ENCODE measurements around the gene SLC35E1.

SLC35E1 gene

GRCh38 chr19:16572332-16573211 lies at the start of gene SLC35E1:
TSS of gene SLC35E1 (minus strand) at chr19:16572415. CDS start at chr19:16572364, 51 bp downstream.
- DNase-seq (ENCODE audit: low read depth) = peak; percentile 92
- H3K4me3 ChIP-seq (ENCODE audit: low read depth, low read length) = peak within 1 kb of the TSS; percentile 82
- no peak for TF ChIP-seq CTCF (IDR thresholded peaks at IDR 0.05; ENCODE audit: control insufficient read depth, extremely low read depth, insufficient read depth)

- no peak for DNase-seq (ENCODE audit: low read depth)
- H3K4me3 ChIP-seq (ENCODE audit: low read depth, low read length) = no peak overlapping the region
- no peak for TF ChIP-seq CTCF (IDR thresholded peaks at IDR 0.05; ENCODE audit: control insufficient read depth, extremely low read depth, insufficient read depth)
These were observed 49.1 kb upstream of the SLC35E1 start for GRCh38 chr19:16621165-16621800.

- no peak overlapping the region for H3K4me3 ChIP-seq (ENCODE audit: low read depth, low read length)
- no peak for TF ChIP-seq CTCF (IDR thresholded peaks at IDR 0.05; ENCODE audit: control insufficient read depth, extremely low read depth, insufficient read depth)
- no peak for DNase-seq (ENCODE audit: low read depth)
These were observed 48.4 kb upstream of the SLC35E1 start for GRCh38 chr19:16620584-16620983.

GRCh38 chr19:16620018-16620417 lies 47.8 kb upstream of the SLC35E1 start:
- DNase-seq (ENCODE audit: low read depth) = no peak

GRCh38 chr19:16619457-16619856 lies 47.2 kb upstream of the SLC35E1 start:
- TF ChIP-seq CTCF (IDR thresholded peaks at IDR 0.05; ENCODE audit: control insufficient read depth, extremely low read depth, insufficient read depth) = no peak
- no peak overlapping the region for H3K4me3 ChIP-seq (ENCODE audit: low read depth, low read length)
- DNase-seq (ENCODE audit: low read depth) = no peak

More at GRCh38 chr19:16620018-16620417, 47.8 kb upstream of the SLC35E1 start:
- H3K4me3 ChIP-seq (ENCODE audit: low read depth, low read length) = no peak overlapping the region
- no peak for TF ChIP-seq CTCF (IDR thresholded peaks at IDR 0.05; ENCODE audit: control insufficient read depth, extremely low read depth, insufficient read depth)

GRCh38 chr19:16618248-16618647 lies 46.0 kb upstream of the SLC35E1 start:
- TF ChIP-seq CTCF (IDR thresholded peaks at IDR 0.05; ENCODE audit: control insufficient read depth, extremely low read depth, insufficient read depth) = no peak
- no peak for DNase-seq (ENCODE audit: low read depth)
- no peak overlapping the region for H3K4me3 ChIP-seq (ENCODE audit: low read depth, low read length)

Data from LNCaP clone FGC (cell line).